Measurements from ENCODE around the gene SCAI. TPM values are rescaled to one million over a fixed set of nuclear protein-coding genes. Genes with fewer than 3 reads are reported as not detected.
"Not testable (repeated sequence)": the region's sequence is repeated elsewhere in the genome, so short reads cannot be mapped to it uniquely, and the experiment has no call there.

SCAI gene
- total and polyA plus RNA-seq, 4 donors: 1.4 to 39.9 (median 8.0) TPM

- no peak for ATAC-seq (ENCODE audit: insufficient read depth, low FRiP score)
- no peaks in the 10 kb centered on the region for H3K27me3 ChIP-seq (ENCODE audit: control insufficient read depth in 3 of 3, insufficient read depth in 3 of 3, low read length in 2 of 3)
- H3K9ac ChIP-seq (ENCODE audit: insufficient read depth in 1 of 2, low read length in 2 of 2): no peak overlapping the region
- H3K4me3 ChIP-seq: no peak overlapping the region
- TF ChIP-seq, protein P1, sequence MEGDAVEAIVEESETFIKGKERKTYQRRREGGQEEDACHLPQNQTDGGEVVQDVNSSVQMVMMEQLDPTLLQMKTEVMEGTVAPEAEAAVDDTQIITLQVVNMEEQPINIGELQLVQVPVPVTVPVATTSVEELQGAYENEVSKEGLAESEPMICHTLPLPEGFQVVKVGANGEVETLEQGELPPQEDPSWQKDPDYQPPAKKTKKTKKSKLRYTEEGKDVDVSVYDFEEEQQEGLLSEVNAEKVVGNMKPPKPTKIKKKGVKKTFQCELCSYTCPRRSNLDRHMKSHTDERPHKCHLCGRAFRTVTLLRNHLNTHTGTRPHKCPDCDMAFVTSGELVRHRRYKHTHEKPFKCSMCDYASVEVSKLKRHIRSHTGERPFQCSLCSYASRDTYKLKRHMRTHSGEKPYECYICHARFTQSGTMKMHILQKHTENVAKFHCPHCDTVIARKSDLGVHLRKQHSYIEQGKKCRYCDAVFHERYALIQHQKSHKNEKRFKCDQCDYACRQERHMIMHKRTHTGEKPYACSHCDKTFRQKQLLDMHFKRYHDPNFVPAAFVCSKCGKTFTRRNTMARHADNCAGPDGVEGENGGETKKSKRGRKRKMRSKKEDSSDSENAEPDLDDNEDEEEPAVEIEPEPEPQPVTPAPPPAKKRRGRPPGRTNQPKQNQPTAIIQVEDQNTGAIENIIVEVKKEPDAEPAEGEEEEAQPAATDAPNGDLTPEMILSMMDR (IDR thresholded peaks at IDR 0.05; ENCODE audit: control extremely low read depth, extremely low read depth): no peak
- H3K4me1 ChIP-seq (ENCODE audit: control insufficient read depth in 5 of 5, insufficient read depth in 5 of 5, low read length in 5 of 5): peaks cover 4 to 7% (median 5%) of the 10 kb centered on the region in 5 donors
- no peaks in the 10 kb centered on the region for H3K9me3 ChIP-seq (ENCODE audit: control insufficient read depth in 4 of 4, insufficient read depth in 3 of 4, low read length in 3 of 4)
- H3K36me3 ChIP-seq (ENCODE audit: control insufficient read depth in 4 of 4, insufficient read depth in 4 of 4, low read length in 4 of 4): peaks cover 3 to 9% (median 8%) of the 10 kb centered on the region in 4 donors
- H3K27ac ChIP-seq (ENCODE audit: low read depth in 1 of 2, low read length in 1 of 2): peak overlapping the region in 1 of 2 donors; percentile 63
- peak in 2 of 3 donors; percentile 43 to 48 for DNase-seq
- 24 to 25% methylated on average over 6 of the region's 6 CpGs for WGBS, 2 donors
These were observed 28.9 kb upstream of the SCAI start for GRCh38 chr9:125172031-125172755.

- H3K27ac ChIP-seq (ENCODE audit: low read depth in 1 of 2, low read length in 1 of 2): no peak overlapping the region
- TF ChIP-seq, protein P1 (IDR thresholded peaks at IDR 0.05; ENCODE audit: control extremely low read depth, extremely low read depth): no peak
- ATAC-seq (ENCODE audit: insufficient read depth, low FRiP score): no peak
- H3K36me3 ChIP-seq (ENCODE audit: control insufficient read depth in 4 of 4, insufficient read depth in 4 of 4, low read length in 4 of 4): peaks cover 3 to 9% (median 8%) of the 10 kb centered on the region in 4 donors
- no peak overlapping the region for H3K4me3 ChIP-seq
- H3K4me1 ChIP-seq (ENCODE audit: control insufficient read depth in 5 of 5, insufficient read depth in 5 of 5, low read length in 5 of 5): peaks cover 4 to 6% (median 5%) of the 10 kb centered on the region in 5 donors
- DNase-seq: no peak
- H3K9me3 ChIP-seq (ENCODE audit: control insufficient read depth in 4 of 4, insufficient read depth in 3 of 4, low read length in 3 of 4): no peaks in the 10 kb centered on the region
- H3K27me3 ChIP-seq (ENCODE audit: control insufficient read depth in 3 of 3, insufficient read depth in 3 of 3, low read length in 2 of 3): no peaks in the 10 kb centered on the region
- no peak overlapping the region for H3K9ac ChIP-seq (ENCODE audit: insufficient read depth in 1 of 2, low read length in 2 of 2)
These were observed 26.6 kb upstream of the SCAI start for GRCh38 chr9:125169895-125170294.

DNA sequence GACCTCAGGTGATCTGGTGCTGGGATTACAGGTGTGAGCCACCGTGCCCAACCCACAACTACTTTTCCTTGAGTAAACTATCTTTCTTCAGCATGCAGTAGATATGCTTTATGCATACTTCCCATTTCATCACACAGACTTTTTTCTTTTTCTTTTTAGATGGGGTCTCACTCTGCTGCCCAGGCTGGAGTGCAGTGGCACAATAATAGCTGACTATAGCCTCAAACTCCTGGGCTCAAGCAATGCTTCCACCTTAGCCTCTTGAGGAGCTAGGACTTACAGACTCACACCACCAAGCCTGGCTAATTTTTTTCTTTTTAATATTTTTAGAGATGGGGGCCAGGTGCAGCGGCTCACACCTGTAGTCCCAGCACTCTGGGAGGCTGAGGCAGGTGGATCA, 23.4 kb upstream of the SCAI start:
- Histone ChIP-seq H3K36me3 (ENCODE audit: control insufficient read depth in 4 of 4, insufficient read depth in 4 of 4, low read length in 4 of 4) (peaks cover 2 to 8% (median 7%) of the 10 kb centered on the region in 4 donors), H3K27me3 (ENCODE audit: control insufficient read depth in 3 of 3, insufficient read depth in 3 of 3, low read length in 2 of 3) (no peaks in the 10 kb centered on the region), H3K9me3 (ENCODE audit: control insufficient read depth in 4 of 4, insufficient read depth in 3 of 4, low read length in 3 of 4) (no peaks in the 10 kb centered on the region), H3K9ac (ENCODE audit: insufficient read depth in 1 of 2, low read length in 2 of 2) (no peak overlapping the region), H3K4me3 (no peak overlapping the region), H3K4me1 (ENCODE audit: control insufficient read depth in 5 of 5, insufficient read depth in 5 of 5, low read length in 5 of 5) (no peaks in the 10 kb centered on the region), H3K27ac (ENCODE audit: low read depth in 1 of 2, low read length in 1 of 2) (no peak overlapping the region)
- WGBS, 2 donors: 75 to 83% methylated on average over 2 of the region's 2 CpGs
- ATAC-seq (ENCODE audit: insufficient read depth, low FRiP score) (no peak), DNase-seq (no peak)
- TF ChIP-seq, protein P1 (IDR thresholded peaks at IDR 0.05; ENCODE audit: control extremely low read depth, extremely low read depth): no peak

DNA sequence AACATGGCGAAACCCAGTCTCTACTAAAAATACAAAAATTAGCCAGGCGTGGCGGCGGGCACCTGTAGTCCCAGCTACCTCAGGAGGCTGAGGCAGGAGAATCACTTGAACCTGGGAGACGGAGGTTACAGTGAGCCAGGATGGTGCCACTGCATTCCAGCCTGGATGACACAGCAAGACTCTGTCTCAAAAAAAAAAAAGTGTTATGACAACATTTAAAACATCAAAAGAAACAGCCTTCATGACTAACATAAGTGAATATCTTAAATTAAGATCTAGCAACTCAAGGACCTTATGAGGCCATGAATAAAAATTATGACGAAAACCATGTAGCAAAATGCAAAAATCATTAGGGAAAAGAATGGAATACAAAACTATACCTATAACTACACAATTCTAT, 19.6 kb upstream of the SCAI start:
- not testable (repeated sequence) for H3K9me3 ChIP-seq (ENCODE audit: control insufficient read depth in 4 of 4, insufficient read depth in 3 of 4, low read length in 3 of 4); H3K36me3 ChIP-seq (ENCODE audit: control insufficient read depth in 4 of 4, insufficient read depth in 4 of 4, low read length in 4 of 4); ATAC-seq (ENCODE audit: insufficient read depth, low FRiP score); H3K27ac ChIP-seq (ENCODE audit: low read depth in 1 of 2, low read length in 1 of 2); H3K4me3 ChIP-seq; H3K9ac ChIP-seq (ENCODE audit: insufficient read depth in 1 of 2, low read length in 2 of 2); H3K4me1 ChIP-seq (ENCODE audit: control insufficient read depth in 5 of 5, insufficient read depth in 5 of 5, low read length in 5 of 5); DNase-seq; H3K27me3 ChIP-seq (ENCODE audit: control insufficient read depth in 3 of 3, insufficient read depth in 3 of 3, low read length in 2 of 3)
- 95 to 99% methylated on average over 6 of the region's 6 CpGs for WGBS, 2 donors
